ENCODE data around the gene PNPLA6.

GRCh38 chr19:7545904-7546303 lies 10.4 kb downstream of the PNPLA6 start:
- TF ChIP-seq POLR2A (IDR thresholded peaks at IDR 0.05; ENCODE audit: low read length), result no peak
- TF ChIP-seq GATA1 (IDR thresholded peaks at IDR 0.05; ENCODE audit: low read depth, low read length), result no peak
